Activated naive CD8-positive, alpha-beta T cell treated with anti-CD3 and anti-CD28 coated beads, Interleukin-2, amount 10 ng/mL, durations not matched to agents 7 days and 5 days (primary cell): Measurements from ENCODE around the gene KCNA4. TPM values are rescaled to one million over a fixed set of nuclear protein-coding genes. Genes with fewer than 3 reads are reported as not detected.

ENCODE experiments used
- ATAC-seq: fragments of 150-1000 bp; cut with Tn5 transposase; one replicate; pipeline ENCODE4 v1.10.0; 2021; ENCODE audit warnings: low read depth, moderate library complexity
- POLR2A ChIA-PET: fragments of 350-600 bp; sonication (Branson Sonifier 250); formaldehyde crosslinking; loops from one replicate; lab custom pipeline; 2021; ENCODE audit warnings: antibody characterized with exemption; lab: Charles Lee
- DNase-seq: peaks from one replicate; pipeline ENCODE4 v3.0.0; 2021
- H3K27ac Mint-ChIP-seq: one replicate; pipeline ENCODE4 v1.8.0; 2022; ENCODE audit warnings: mild to moderate bottlenecking, mixed read lengths
- H3K27me3 Mint-ChIP-seq: one replicate; pipeline ENCODE4 v1.8.0; 2022; ENCODE audit warnings: mild to moderate bottlenecking, moderate library complexity, mixed read lengths
- H3K36me3 Mint-ChIP-seq: one replicate; pipeline ENCODE4 v1.8.0; 2021; ENCODE audit warnings: mild to moderate bottlenecking, mixed read lengths
- H3K4me1 Mint-ChIP-seq: one replicate; pipeline ENCODE4 v1.8.0; 2021; ENCODE audit warnings: mixed read lengths
- H3K4me3 Mint-ChIP-seq: one replicate; pipeline ENCODE4 v1.8.0; 2022; ENCODE audit warnings: mild to moderate bottlenecking, moderate library complexity, mixed read lengths
- H3K9me3 Mint-ChIP-seq: one replicate; pipeline ENCODE4 v1.8.0; 2021; ENCODE audit warnings: mixed read lengths
- total RNA-seq, 2 experiments: library from RNA; stranded (reverse); gene quantifications; one replicate each; pipeline ENCODE4 v1.2.3, GENCODE V29; 2021

The KCNA4 gene
- total RNA-seq, 2 experiments from 2014 or later, result not detected

DNA sequence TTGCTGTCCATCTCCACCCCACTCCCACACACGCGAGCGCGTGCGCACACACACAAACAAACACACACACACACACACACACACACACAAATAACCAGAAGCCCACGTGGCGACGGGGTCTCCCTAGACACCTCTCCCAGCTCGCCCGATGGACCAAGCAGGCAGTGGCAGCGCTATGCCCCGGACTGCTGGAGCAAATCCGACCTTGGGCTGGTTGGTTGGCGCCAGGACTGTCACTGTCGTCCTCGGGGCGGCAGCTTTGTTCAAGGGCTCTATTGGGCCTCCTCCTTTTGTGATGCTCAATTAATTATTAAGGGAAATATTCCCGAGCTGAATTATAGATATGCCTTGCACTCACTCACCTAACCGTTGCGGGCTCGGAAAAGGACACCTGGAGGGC lies 1.7 kb upstream of the KCNA4 start:
- POLR2A ChIA-PET, result no interaction called here
- H3K9me3 Mint-ChIP-seq, result peaks cover 1% of the 10 kb centered on the region

DNA sequence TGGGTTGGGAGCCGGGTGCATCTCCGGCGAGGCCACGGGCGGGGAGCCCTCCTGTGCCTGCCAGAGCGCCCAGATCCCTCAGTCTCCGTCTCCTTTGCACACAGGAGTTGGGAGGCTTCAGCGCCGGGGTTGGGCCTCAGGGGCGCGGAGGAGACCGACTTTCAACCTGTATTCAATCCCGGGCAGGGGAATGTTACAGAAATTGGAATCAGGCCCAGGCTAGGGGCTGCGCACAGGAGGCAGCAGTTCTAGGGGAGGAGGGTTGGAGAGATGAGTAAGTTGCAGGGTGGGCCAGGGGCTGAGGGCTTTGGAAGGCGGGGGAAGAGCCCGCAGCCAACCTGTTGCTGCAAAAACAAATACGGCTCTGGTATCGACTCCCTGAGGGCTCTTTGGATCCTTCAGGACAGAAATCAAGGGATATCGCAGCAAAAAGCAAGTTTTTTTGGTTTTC lies 640 bp upstream of the KCNA4 start:
- no peak overlapping the region for H3K4me3 Mint-ChIP-seq
- no peaks in the 10 kb centered on the region for H3K4me1 Mint-ChIP-seq
- no peaks in the 10 kb centered on the region for H3K36me3 Mint-ChIP-seq
- POLR2A ChIA-PET, result no interaction called here
- no peak overlapping the region for H3K27ac Mint-ChIP-seq
- ATAC-seq, result no peak
- no peak for DNase-seq
- peaks cover 1% of the 10 kb centered on the region for H3K9me3 Mint-ChIP-seq
- H3K27me3 Mint-ChIP-seq, result peaks cover 28% of the 10 kb centered on the region

More for the DNA sequence above, 1.7 kb upstream of the KCNA4 start:
- H3K36me3 Mint-ChIP-seq, result no peaks in the 10 kb centered on the region
- ATAC-seq (no peak), DNase-seq (no peak)
- H3K27me3 Mint-ChIP-seq, result peaks cover 28% of the 10 kb centered on the region
- H3K4me1 Mint-ChIP-seq, result no peaks in the 10 kb centered on the region
- no peak overlapping the region for H3K27ac Mint-ChIP-seq
- no peak overlapping the region for H3K4me3 Mint-ChIP-seq

DNA sequence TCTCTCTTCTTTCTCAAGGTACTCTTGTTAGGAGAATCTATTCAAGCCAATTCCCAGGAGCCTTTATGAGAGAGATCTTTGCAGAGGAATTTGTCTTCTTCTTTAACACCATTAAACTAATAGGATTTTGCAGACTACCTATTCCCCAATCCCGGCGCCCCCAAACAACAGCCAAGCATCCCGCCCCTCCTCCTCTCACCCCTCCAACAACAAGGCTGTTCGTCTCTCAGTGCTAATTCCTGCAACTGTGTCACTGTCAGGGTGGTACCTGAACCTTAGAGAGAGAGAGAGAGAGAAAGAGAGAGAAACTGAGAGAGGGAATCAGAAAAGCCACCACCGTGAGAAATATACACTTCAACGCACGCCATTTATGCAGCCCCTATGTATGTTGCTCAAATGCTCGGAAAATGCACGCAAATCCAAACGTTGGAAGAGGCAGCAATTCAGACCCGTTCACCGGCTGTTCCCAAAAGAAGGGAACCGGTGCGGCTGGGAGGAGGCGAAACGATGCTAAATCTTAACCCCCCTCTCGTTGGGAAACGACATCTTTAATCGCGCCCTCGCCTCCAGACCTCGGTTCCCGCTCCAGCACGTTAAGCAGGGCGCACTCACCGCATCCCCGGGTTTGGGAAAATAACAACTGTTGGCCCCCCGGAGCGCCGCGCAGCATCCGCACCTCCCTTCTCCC lies 961 bp downstream of the KCNA4 start:
- peaks cover 28% of the 10 kb centered on the region for H3K27me3 Mint-ChIP-seq
- H3K9me3 Mint-ChIP-seq, result peaks cover 1% of the 10 kb centered on the region
- no peak for DNase-seq
- no peaks in the 10 kb centered on the region for H3K4me1 Mint-ChIP-seq
- H3K4me3 Mint-ChIP-seq, result no peak overlapping the region
- H3K36me3 Mint-ChIP-seq, result no peaks in the 10 kb centered on the region
- no peak for ATAC-seq
- no peak overlapping the region for H3K27ac Mint-ChIP-seq
- POLR2A ChIA-PET, result no interaction called here

DNA sequence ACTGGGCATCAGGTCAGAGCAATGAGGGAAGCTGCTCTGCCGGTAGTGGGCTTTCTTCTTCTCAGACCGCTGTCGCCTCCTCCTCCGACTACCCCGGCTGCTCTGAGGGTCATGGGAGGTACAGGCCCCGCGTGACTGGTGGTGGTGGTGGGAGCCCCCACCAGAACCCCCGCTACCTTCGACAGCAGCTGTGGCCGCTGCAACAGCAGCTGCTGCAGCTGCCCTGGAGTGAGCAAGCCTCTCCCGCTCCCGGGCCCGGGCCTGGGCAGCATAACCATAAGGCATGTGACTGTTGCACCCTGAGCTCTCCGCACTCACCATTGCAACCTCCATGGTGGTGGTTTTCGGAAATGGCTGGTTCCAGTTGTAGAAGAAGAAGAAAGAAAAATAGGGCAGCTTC lies 4.5 kb downstream of the KCNA4 start:
- no peak for DNase-seq
- Mint-ChIP-seq H3K4me1 (no peaks in the 10 kb centered on the region), H3K27ac (no peak overlapping the region), H3K9me3 (no peaks in the 10 kb centered on the region), H3K27me3 (peaks cover 2% of the 10 kb centered on the region), H3K36me3 (no peaks in the 10 kb centered on the region), H3K4me3 (no peak overlapping the region)
- no peak for ATAC-seq
- POLR2A ChIA-PET, result no interaction called here

DNA sequence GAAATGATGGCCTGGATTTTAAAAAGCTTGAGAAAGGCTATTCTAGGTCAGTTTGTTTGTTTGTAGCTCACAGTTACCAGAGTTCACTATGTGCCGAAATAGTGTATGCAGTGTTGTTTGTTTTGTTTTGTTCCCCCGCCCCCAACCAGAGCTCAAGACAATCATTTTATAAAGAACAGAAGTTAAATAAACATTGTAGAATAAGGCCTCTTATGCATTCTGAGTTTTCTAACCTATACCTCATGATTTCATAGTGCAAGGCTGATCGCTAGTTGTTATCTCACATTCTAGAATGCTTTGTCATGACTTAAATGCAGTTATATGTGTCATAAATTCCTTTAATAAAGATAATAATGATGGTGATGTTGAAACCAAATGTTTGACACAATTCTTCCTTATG lies 7.8 kb downstream of the KCNA4 start:
- POLR2A ChIA-PET, result no interaction called here
- Mint-ChIP-seq H3K27ac (no peak overlapping the region), H3K36me3 (no peaks in the 10 kb centered on the region)

DNA sequence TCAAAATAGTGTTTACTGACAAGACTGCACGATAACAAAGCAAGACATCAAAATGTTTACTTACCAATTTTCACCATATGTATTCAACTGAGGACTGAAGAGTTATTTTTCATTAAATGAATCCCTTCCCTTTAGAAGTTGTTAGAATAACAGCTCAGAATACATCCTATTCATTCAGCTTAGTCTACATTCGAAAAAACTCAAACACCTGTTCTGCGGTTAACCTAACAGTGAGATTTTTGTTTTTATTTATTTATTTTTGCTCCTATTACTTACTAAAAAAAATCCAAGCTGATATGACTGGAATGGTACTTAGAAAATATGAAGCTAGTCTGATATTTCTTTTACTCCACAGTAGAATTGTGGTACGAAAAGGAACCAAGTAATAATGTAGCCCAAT lies 10.0 kb downstream of the KCNA4 start:
- DNase-seq (no peak), ATAC-seq (no peak)
- no peak overlapping the region for H3K27ac Mint-ChIP-seq
- no peaks in the 10 kb centered on the region for H3K27me3 Mint-ChIP-seq
- H3K4me3 Mint-ChIP-seq, result no peak overlapping the region
- POLR2A ChIA-PET, result no interaction called here
- no peaks in the 10 kb centered on the region for H3K36me3 Mint-ChIP-seq
- H3K4me1 Mint-ChIP-seq, result no peaks in the 10 kb centered on the region
- H3K9me3 Mint-ChIP-seq, result no peaks in the 10 kb centered on the region

More for the DNA sequence above, 7.8 kb downstream of the KCNA4 start:
- no peaks in the 10 kb centered on the region for H3K27me3 Mint-ChIP-seq
- ATAC-seq, result no peak
- no peak for DNase-seq
- H3K9me3 Mint-ChIP-seq, result no peaks in the 10 kb centered on the region
- no peaks in the 10 kb centered on the region for H3K4me1 Mint-ChIP-seq
- no peak overlapping the region for H3K4me3 Mint-ChIP-seq

DNA sequence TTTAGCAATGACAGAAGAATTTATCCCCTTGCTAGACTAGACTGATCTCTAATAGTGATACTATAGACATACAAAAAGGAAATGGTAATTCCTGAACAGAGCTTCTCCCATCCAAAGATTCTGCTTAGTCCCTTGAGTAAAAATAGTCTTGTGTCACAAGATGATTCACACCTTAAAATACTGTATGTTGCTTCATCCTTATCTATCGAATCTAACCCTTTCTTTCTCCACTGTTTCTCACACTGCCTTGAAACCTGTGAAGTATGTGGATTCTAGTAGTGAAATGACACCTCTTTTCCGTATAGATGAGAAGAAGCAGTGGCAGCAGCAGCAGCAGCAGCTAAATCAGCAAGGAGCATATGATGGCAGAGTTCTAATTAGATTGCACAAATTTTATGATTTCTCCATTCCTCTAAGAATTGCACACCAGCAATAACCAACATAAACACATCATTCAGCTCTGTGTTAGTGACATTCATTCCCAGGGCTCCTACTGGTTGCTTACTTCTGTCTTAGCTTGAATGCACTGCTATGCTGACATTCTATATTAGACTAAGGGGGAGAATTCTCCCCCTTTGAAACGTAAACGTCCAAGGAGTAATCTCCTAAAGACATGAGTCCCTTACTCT lies 14.6 kb downstream of the KCNA4 start:
- no peak for ATAC-seq
- no peak overlapping the region for H3K4me3 Mint-ChIP-seq
- H3K36me3 Mint-ChIP-seq, result no peaks in the 10 kb centered on the region
- DNase-seq, result no peak
- H3K27ac Mint-ChIP-seq, result no peak overlapping the region
- H3K27me3 Mint-ChIP-seq, result no peaks in the 10 kb centered on the region
- no peaks in the 10 kb centered on the region for H3K9me3 Mint-ChIP-seq
- POLR2A ChIA-PET, result no interaction called here
- H3K4me1 Mint-ChIP-seq, result no peaks in the 10 kb centered on the region

DNA sequence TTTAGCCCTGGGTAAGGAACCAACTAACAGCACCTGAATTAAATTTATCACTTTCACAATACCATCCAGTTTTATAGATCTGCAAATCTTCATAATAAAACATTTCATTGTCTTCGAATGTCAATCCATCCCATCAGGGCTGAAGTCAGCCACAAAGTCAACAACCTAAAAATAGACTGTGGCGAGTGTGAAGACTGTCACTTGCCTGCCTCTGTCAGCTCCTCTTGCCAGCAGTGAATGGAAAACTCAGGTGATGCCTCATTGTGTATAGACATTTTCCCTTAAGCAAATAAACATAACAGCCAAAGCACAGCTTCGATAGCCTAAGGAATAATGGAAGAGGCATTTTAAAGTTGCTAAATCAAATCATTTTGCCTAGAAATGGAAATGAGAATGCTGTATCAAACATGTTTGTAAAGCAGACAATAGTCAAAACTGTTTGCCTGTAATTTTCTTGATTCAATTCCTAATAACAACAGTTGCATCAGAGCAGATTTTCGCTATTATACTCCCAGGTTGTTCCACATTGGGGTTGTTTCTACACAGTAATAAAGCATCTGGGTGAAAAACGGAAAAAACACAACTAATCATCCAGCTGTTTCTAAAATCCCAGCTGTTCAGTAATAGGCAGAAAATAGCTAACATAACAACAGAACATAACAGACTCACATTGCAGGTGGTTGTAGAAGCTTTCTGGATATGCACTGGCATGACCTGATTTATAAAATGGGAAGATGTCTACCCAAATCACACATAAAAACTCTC lies 15.7 kb downstream of the KCNA4 start:
- ATAC-seq, result no peak
- H3K4me3 Mint-ChIP-seq, result no peak overlapping the region
- no peaks in the 10 kb centered on the region for H3K9me3 Mint-ChIP-seq
- H3K36me3 Mint-ChIP-seq, result no peaks in the 10 kb centered on the region
- DNase-seq, result no peak
- no peaks in the 10 kb centered on the region for H3K27me3 Mint-ChIP-seq
- H3K27ac Mint-ChIP-seq, result no peak overlapping the region
- no peaks in the 10 kb centered on the region for H3K4me1 Mint-ChIP-seq
- POLR2A ChIA-PET, result no interaction called here

GRCh38 chr11:29996016-29996415 lies 20.8 kb downstream of the KCNA4 start:
- H3K4me1 Mint-ChIP-seq, result no peaks in the 10 kb centered on the region
- no peak for ATAC-seq
- no peak for DNase-seq
- POLR2A ChIA-PET, result no interaction called here
- H3K4me3 Mint-ChIP-seq, result no peak overlapping the region
- H3K36me3 Mint-ChIP-seq, result no peaks in the 10 kb centered on the region
- H3K27me3 Mint-ChIP-seq, result no peaks in the 10 kb centered on the region
- peaks cover 1% of the 10 kb centered on the region for H3K9me3 Mint-ChIP-seq
- H3K27ac Mint-ChIP-seq, result no peak overlapping the region

GRCh38 chr11:29989174-29989970 lies 27.5 kb downstream of the KCNA4 start:
- peaks cover 2% of the 10 kb centered on the region for H3K9me3 Mint-ChIP-seq
- no peaks in the 10 kb centered on the region for H3K4me1 Mint-ChIP-seq
- no peaks in the 10 kb centered on the region for H3K27me3 Mint-ChIP-seq
- no peak for ATAC-seq
- DNase-seq, result no peak
- POLR2A ChIA-PET, result no interaction called here
- no peaks in the 10 kb centered on the region for H3K36me3 Mint-ChIP-seq
- H3K4me3 Mint-ChIP-seq, result no peak overlapping the region
- no peak overlapping the region for H3K27ac Mint-ChIP-seq

DNA sequence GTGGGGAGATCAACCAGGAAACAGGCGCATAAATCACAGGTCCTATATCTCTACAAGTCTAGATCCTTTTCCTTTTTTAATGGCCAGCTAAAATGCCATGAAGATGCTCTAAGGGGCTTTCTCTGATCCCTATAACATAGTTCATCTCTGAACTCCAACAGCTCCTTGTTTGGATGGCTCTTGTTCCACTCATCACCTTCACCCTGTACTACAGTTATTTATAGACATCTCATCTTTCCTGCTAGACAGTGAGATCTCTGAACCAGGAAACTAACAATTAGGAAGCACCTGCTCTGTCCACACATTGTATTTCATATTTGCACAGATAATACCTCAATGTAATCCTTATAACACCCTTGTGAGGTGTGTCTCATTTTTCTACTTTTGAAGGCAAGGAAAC lies 31.6 kb downstream of the KCNA4 start:
- H3K4me1 Mint-ChIP-seq, result no peaks in the 10 kb centered on the region
- no peak overlapping the region for H3K27ac Mint-ChIP-seq
- H3K4me3 Mint-ChIP-seq, result no peak overlapping the region

GRCh38 chr11:29984544-29984943 lies 32.3 kb downstream of the KCNA4 start:
- POLR2A ChIA-PET, result no interaction called here
- H3K9me3 Mint-ChIP-seq, result peaks cover 2% of the 10 kb centered on the region
- H3K27ac Mint-ChIP-seq, result no peak overlapping the region
- ATAC-seq, result no peak
- H3K4me3 Mint-ChIP-seq, result no peak overlapping the region
- no peak for DNase-seq
- no peaks in the 10 kb centered on the region for H3K4me1 Mint-ChIP-seq
- H3K36me3 Mint-ChIP-seq, result no peaks in the 10 kb centered on the region
- H3K27me3 Mint-ChIP-seq, result no peaks in the 10 kb centered on the region

More for the DNA sequence above, 31.6 kb downstream of the KCNA4 start:
- Mint-ChIP-seq H3K9me3 (peaks cover 2% of the 10 kb centered on the region), H3K36me3 (no peaks in the 10 kb centered on the region), H3K27me3 (no peaks in the 10 kb centered on the region)
- DNase-seq, result no peak
- ATAC-seq, result no peak
- POLR2A ChIA-PET, result no interaction called here

DNA sequence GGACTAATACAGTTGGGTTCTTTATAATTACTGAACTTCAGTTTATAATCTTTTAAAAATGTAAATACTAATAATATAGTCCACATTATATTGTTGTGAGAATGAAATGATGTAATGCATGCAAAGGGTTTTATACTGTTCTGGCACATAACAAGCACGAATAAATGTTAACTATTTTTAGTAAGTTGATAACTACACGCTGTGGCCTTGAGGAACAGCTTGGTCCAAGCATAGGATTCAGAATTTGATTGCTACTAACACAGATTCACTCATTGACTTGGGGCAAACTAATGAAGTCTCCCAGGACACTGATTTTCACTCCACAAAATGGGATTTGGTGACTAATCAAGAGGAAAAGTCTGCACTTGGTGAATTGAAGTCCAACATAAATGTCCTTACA lies 38.3 kb downstream of the KCNA4 start:
- Mint-ChIP-seq H3K27me3 (no peaks in the 10 kb centered on the region), H3K9me3 (no peaks in the 10 kb centered on the region), H3K4me1 (no peaks in the 10 kb centered on the region), H3K36me3 (no peaks in the 10 kb centered on the region), H3K4me3 (no peak overlapping the region), H3K27ac (no peak overlapping the region)
- no peak for DNase-seq
- POLR2A ChIA-PET, result no interaction called here
- ATAC-seq, result no peak
